Thyroid gland (tissue), 4 donors: ENCODE measurements around the gene ZNF280B.

Experiments used
- POLR2A ChIP-seq, 2 donors: fragments of 450-650 bp; IDR thresholded peaks; one replicate each; pipeline ENCODE4 v1.6.1; 2017; ENCODE audit warnings: antibody characterized with exemption in 2 of 2, mild to moderate bottlenecking in 2 of 2, moderate library complexity in 1 of 2
- TF ChIP-seq, protein P1 (sequence below), 6 experiments: fragments of 200-600 bp in 3 of 6; fragments of 450-650 bp in 3 of 6; sonication (generic) in 3 of 6; IDR thresholded peaks; one replicate each; pipeline ENCODE4 v1.5.1; 2016 to 2019; ENCODE audit warnings: antibody characterized with exemption in 6 of 6, mild to moderate bottlenecking in 2 of 6, inconsistent platforms in 1 of 6, moderate library complexity in 1 of 6

DNA sequence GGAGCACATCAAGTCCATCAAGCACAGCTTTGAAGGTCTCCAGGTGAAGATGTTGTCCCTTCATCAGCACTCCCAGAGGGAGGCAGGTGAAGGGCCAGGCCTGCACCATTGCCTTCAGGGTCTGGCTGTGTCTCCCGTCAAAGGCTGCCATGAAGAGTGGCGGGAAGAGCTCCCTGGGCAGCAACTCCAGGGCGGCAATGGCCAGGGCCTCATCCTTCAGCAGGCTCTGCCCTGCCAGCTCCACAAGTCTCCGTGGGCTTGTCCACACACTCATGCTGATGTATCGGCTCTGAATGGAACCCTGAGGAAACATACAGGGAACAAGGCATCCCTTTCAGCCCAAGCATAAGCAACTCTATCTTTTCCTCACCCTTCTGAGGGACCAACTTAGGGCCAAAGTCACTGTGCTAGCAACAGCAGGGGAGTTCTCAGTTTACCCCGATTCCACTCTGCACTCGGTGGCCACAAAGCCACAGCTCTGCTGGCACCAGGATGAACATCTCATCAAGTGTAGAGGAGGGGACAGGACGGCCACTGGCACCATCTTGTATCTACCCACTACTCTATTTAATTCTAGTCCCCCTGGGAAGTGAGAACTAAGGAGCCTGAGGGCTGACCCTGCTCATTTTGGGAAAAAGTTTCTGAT, 42.4 kb upstream of the ZNF280B start:
- TF ChIP-seq, protein P1, sequence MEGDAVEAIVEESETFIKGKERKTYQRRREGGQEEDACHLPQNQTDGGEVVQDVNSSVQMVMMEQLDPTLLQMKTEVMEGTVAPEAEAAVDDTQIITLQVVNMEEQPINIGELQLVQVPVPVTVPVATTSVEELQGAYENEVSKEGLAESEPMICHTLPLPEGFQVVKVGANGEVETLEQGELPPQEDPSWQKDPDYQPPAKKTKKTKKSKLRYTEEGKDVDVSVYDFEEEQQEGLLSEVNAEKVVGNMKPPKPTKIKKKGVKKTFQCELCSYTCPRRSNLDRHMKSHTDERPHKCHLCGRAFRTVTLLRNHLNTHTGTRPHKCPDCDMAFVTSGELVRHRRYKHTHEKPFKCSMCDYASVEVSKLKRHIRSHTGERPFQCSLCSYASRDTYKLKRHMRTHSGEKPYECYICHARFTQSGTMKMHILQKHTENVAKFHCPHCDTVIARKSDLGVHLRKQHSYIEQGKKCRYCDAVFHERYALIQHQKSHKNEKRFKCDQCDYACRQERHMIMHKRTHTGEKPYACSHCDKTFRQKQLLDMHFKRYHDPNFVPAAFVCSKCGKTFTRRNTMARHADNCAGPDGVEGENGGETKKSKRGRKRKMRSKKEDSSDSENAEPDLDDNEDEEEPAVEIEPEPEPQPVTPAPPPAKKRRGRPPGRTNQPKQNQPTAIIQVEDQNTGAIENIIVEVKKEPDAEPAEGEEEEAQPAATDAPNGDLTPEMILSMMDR (IDR thresholded peaks at IDR 0.05): no peak
- TF ChIP-seq POLR2A (IDR thresholded peaks at IDR 0.05): no peak
